Measurements from ENCODE around the gene TUBB8B.
"Not testable (repeated sequence)": the region's sequence is repeated elsewhere in the genome, so short reads cannot be mapped to it uniquely, and the experiment has no call there.

Gene TUBB8B

DNA sequence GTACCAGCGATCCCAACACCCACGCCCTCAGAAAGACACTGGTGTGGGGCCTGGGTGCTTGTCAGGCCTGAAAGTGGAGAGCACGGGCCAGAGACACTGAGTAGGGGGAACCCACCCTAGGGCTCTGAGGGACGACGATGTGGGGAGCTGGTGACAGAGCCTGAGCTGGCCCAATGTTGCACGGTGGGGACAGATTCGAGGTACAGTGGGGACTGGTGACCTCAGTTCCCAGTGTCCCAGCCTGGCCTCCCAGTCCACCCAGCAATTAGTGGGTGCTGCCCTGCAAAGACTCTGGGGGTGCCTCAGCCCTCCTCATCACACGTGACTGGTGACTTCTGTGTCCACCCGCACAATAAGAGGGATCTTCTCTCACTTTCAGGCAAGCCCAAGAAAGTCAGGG is 36.6 kb downstream of the TUBB8B start:
- DNase-seq (ENCODE audit: low read depth, low spot score), result not testable (repeated sequence)

DNA sequence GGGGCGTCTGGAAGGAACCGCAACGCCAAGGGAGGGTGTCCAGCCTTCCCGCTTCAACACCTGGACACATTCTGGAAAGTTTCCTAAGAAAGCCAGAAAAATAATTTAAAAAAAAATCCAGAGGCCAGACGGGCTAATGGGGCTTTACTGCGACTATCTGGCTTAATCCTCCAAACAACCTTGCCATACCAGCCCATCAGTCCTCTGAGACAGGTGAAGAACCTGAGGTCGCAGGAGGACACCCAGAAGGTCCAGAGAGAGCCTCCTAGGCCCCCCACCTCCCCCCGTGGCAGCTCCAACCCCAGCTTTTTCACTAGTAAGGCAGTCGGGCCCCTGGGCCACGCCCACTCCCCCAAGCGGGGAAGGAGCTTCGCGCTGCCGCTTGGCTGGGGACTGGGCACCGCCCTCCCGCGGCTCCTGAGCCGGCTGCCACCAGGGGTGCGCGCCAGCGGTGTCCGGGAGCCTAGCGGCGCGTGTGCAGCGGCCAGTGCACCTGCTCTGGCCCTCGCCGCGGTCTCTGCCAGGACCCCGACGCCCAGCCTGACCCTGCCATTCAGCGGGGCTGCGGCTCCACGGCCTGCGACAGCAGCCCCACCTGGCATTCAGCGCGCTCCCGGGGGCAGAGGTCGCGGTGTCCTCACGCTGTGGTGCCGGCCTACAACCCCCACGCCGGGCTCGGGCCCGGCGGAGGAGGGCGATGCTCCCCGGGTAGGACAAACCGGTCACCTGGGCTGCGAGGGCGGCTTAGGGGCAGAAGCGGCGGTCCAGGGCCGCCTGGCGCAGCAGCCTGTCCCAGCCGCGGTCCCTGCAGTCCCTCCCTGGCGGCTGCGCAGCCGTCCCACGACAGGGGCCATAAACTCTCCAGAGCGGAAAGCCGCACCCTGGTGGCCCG is 37.8 kb downstream of the TUBB8B start:
- DNase-seq (ENCODE audit: low read depth, low spot score), result not testable (repeated sequence)

DNA sequence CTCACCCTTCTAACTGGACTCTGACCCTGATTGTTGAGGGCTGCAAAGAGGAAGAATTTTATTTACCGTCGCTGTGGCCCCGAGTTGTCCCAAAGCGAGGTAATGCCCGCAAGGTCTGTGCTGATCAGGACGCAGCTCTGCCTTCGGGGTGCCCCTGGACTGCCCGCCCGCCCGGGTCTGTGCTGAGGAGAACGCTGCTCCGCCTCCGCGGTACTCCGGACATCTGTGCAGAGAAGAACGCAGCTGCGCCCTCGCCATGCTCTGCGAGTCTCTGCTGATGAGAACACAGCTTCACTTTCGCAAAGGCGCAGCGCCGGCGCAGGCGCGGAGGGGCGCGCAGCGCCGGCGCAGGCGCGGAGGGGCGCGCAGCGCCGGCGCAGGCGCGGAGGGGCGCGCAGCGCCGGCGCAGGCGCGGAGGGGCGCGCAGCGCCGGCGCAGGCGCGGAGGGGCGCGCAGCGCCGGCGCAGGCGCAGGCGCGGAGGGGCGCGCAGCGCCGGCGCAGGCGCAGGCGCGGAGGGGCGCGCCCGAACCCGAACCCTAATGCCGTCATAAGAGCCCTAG is 38.7 kb downstream of the TUBB8B start:
- not testable (repeated sequence) for DNase-seq (ENCODE audit: low read depth, low spot score)

DNA sequence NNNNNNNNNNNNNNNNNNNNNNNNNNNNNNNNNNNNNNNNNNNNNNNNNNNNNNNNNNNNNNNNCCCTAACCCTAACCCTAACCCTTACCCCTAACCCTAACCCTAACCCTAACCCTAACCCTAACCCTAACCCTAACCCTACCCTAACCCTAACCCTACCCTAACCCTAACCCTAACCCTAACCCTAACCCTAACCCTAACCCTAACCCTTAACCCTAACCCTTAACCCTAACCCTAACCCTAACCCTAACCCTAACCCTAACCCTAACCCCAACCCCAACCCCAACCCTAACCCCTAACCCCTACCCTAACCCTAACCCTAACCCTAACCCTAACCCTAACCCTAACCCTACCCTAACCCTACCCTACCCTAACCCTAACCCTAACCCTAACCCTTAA is 39.5 kb downstream of the TUBB8B start:
- DNase-seq (ENCODE audit: low read depth, low spot score), result peak; percentile 11
